Activated CD4-positive, CD25-positive, alpha-beta regulatory T cell treated with anti-CD3 and anti-CD28 coated beads, Interleukin-2, amount 50 U/mL, for 24 hours (primary cell): ENCODE data around the gene PRKAG3.

Source experiments
- ATAC-seq, 2 donors: fragments of 150-1000 bp; cut with Tn5 transposase; one replicate each; pipeline ENCODE4 v1.10.0; 2021; ENCODE audit warnings: mild to moderate bottlenecking in 1 of 2, moderate library complexity in 1 of 2

Gene PRKAG3

DNA sequence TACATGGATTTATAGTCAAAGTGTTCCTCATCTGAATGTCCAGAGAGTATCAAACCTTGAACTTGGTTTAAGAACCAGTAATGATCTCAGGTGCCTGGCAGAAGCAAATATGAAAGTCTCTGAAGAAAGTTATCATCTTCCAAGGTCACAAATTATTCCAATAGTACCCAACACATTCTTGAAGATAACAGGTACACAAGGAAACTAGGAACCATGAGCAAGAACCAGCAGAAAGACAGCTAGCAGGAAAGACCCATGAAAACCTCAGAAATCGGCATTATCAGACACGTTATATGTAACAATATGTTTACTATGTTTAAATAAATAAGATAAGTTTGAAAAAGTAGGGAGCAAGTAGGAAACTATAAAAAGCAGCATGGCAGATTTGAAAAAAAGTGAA is 5.9 kb upstream of the PRKAG3 start:
- ATAC-seq = no peak

DNA sequence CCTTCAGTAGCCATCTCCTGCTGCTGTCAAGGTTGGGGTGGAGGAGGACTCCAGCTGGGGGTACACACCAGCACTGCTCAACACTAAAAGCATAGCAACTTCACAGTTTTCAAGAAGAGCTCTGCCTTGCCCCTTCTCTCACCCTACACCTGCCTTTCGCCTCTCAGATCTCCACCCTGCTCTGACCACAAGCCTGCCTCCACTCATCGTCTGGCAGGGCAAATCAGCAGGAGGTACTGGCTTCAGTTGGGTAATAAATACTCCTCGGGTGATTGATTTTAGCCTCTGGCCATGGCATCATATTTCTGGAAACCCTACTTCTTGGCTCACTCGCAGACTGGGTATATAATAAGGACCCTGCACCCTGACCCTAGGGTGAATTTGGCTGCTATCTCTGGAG is 3.1 kb upstream of the PRKAG3 start:
- ATAC-seq = no peak

DNA sequence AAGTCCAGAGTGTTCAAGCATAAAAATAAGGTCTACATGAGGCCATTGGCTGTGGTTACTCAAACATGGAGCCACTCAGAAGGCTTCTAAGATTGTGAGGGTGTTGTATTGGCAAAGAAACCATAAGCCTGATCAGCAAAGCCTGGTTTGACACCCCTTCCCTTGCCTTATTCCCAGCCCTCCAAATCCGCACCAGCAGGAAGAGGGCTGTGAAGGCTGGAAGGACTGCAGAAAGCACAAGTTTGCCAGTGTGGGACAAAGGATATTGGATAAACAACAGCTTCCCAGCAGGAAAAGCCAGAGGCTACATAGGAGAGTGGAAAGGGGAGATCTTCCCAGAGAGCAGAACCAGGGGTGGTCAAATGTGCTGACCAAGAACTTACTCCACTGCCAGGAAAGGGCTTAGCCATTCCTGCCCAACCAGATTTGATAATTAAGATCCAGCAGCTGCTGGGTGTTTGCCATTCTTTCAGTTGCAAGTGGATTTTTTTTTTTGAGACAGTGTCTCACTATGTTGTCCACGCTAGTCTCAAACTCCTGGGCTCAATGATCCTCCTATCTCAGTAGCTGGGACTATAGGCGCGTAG is 1.5 kb upstream of the PRKAG3 start:
- no peak for ATAC-seq

DNA sequence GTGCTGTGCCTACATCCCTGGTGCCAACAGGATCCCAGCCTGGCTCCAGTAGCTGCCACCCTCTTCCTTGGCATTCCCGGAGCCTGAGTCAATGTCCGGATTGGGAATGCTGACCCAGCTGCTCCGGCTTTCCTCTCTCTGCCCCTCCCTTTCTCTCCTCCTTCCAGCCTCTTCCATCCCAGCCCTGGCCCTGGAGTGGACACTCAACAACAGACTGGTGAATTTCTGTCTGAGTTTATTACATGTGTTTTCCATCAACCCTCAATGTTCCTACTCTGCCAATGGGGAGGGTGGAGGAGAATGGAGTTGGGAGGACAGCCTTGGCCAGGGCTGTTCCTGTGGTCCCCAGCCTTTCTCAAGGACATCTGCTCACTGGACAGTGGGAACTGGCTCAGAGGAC is 917 bp upstream of the PRKAG3 start:
- ATAC-seq = no peak

DNA sequence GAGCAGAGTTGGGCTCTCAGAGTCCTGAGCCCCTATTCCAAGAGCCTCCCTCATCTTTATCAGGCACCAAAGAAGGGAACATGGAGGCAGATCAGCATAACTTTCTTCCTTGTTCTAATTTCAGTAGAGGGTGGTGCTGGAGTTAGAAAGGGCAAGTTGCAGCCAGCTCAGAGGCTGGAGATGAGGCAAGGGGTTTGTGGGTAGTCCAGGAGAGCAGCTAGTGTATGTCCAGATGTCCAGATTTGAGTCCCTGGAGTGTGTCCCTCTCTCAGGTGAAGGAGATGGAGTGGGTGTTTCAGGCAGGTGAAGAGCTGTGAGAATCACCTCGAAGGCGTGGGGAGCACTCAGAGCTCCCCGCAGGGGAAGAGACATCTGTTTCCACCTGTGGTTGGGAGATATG is 478 bp upstream of the PRKAG3 start:
- ATAC-seq = no peak

DNA sequence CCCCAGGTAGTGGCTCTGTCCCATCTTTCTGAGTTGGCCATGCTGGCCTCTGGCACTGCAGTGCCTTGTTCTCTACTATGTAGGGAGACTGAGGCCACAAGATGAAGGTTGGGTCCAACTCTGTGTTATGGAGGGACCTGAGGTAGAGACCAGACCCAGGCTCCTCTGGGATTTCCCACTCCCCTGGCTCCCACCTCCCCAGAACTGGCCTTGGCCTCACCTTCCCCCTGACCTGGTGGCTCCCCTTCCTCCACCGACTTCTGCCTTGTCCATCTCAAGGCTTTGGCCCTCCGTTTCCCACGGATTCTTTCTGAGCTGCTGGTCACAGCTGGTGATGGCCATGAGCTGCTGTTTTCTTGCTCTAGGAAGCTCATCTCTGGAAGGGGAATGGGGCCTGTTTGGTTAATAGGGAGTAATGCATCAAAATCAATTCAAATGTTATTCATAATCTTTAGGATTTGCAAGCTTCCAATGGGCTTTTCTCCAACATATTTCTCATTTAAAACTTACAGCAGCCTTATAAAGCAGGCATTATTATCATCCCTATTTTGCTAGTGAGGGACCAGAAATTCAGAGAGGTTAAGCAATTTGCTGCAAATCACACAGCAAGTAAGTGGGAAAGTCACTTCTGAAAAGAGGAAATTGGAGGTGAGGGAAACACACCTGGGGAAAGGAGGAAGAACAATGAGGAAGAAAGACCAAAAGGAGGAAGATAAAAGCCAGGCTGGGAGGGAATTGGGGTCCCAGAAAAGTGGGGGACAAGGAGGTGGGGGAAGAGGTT is 887 bp downstream of the PRKAG3 start:
- ATAC-seq = no peak

DNA sequence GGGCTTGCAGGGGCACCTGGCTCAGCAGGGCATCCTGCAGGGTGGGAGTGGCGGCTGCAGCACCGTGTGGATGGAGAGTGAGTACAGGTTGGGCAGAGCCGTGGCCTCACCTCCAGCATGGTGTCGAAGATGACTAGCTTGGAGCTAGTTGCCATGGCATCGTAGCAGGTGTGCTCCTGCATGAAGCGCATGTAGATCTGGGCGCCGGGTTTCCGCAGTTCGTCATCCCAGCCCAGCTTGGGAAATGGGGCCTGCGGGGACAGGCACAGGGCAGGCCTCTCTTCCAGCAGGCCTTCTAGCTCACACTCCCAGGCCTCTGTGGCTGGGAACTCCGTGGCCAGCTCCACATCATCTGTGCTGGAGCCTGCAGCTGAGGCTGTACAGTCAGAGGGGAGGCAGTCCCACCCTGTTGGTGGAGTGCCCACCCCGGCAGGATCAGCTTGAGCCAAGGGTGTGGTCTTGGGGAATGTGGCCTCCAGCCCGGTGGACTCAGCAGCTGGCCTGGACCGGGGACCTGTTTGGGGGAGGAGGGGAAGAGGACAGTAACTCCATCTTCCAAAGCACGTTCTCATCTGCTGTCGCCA is 1.6 kb downstream of the PRKAG3 start:
- ATAC-seq = no peak

DNA sequence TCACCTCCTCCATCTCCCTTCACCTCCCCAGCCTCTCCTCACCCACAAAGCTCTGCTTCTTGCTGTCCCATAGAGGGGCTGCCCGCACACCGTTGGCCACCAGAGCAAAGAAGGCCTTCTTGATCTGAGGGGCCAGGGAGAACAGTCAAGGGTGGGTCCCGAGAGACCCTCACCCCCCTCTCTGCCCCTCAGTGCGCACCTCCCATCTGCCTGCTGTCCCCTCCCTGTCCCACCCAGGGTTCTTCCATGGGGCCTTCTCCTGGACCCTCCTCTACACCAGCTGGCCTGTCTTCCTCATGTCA is 3.2 kb downstream of the PRKAG3 start:
- ATAC-seq = no peak

DNA sequence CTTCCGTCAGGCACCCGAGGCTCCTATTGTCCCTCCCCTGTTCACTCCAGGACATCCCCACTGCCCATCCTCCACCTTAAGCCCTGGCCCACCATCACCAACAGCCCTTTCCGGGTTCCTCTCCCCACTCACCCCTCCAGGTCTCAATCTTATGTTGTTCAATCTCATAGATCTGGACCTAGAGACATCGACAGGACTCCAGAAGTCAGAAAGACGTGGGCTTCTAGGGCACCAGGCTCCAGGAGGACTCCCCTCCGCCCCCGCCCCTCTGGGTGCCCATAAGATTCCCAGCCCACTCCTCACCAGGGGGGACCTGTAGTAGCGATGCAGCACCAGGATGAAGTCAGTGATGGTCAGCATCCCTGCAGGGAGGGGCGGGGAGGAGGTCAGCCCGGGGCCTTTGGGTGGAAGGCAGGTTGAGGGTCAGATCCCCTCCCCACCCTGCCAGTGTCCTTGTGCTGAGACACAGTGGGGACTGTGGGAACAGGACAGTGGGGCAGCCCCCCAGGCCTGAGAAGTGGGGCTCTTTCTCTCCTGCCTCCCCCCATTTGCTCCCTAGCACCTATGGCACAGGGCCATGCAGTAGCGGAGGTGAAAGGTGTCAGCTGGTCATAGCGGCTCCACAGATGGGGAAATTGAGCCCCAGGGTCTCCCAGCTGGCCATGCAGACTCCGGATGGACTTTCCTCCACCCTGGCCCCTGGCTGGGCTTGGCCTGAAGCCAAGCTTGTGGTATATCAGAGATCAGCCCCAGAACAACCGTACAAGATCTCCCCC is 3.7 kb downstream of the PRKAG3 start:
- ATAC-seq = no peak

DNA sequence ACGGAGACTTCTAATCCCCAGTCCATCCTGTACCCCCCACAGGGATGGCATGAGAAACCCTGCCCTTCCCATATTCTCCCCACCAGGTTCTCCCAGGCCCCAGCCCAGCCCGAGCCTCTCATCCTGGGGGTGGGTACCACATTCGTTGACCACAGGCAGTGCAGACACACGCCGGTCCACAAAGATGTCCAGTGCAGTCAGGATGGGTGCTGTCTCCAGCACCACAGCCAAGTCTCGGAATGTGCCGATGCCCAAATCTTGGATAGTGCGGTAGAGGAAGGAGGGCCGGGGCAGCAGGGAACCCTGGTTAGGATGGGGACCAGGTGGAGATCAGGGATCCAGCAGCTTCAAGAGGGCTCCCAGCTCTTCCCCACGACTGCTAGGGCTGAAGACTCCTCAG is 4.8 kb downstream of the PRKAG3 start:
- no peak for ATAC-seq

DNA sequence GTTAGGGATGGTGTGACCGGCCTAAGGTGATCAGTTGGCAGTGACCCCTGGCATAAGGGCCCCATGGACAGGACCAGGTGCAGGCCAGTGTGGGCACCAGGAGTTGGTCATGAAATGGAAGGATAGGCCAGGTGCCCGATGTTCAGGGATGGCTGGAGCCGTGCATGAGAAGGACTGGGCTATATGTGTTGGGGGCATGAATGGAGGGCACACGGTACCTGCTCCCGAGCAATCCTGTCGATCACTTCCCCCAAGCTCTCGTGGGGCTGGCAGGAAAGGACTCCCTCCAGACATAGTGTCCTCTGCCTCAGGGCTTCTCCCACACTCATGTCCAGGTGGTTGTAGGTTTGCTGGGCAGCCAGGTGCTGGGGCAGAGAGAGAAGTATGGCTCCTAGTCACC is 7.6 kb downstream of the PRKAG3 start:
- ATAC-seq = peak in 1 of 2 donors; percentile 10

DNA sequence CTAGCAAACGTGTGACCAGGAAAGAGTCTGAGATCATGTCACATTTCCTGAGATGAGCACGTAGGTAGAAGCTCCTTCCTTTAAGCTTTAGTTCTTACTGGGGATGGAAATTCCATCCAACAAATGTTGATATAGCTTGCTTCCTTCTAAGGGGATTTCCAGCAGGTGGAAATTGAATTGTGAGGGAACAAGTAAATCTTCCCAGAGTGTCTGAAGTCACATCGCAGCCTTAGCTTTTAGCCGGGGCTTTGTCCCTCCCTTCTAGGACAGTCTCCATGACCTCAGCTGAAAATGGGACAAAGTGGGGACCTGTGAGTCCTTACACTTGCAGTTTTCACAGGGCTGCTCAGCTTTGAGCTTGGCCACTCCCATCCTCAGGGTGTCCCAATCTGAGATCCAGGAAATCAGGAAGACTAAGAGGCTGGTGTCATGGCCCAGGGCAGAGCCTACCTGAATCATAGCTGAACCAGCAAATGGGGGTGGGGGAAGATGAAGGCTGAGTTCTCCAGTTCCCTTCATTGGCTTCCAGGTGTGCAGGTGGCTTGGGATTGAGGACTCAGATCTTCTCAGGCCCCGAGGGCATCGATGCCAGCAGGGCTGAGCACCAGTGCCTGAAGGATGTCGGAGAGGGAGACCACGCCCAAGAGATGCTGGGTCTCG is 8.3 kb downstream of the PRKAG3 start:
- ATAC-seq = no peak

DNA sequence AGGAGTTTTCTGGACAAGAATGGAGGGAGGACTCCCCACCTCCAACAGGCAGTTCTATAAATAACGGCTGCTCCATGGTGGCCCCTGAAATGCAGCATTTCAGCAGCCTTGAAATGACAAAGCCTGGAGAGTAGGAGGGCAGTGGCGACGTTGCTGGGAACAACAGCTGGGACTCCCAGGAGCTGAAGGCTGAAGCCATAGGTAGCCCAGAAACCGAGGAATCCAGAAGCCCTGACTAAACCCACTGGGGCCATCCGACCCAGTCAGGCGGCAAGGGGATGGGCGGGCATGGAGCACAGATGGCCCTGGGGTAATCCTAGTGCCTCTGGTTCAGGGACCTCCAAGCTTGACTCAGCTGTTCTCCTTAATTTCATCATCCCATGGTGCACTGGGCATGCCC is 9.0 kb downstream of the PRKAG3 start:
- ATAC-seq = no peak

DNA sequence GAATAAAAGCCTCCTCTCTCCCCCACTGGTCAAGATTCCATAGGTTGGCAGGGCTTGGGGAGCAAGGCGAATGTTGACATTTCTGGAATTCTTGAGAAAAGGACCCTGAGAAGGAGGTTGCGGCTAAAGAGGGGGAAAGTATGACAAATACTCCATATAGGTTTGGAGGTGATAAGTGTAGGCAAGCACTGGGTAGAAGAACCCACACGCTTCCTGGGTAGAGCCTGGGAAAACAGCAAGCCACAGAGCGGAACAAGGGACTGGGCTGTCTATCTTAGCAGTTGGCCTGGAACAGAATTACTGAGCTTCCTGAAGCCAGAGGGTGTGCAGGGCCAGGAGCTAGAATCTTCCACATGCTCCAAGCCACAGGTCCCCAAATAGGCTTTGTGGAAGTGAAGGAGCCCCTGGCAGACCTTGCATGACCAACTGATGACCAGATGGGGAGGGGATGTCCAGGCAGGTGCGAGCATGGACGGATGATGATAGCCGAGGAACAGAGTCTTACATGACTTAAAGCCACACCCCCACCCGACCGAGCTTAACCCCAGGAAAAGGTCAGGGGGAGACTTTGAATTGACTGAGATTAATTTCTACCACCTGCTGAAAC is 9.9 kb downstream of the PRKAG3 start:
- ATAC-seq = no peak

DNA sequence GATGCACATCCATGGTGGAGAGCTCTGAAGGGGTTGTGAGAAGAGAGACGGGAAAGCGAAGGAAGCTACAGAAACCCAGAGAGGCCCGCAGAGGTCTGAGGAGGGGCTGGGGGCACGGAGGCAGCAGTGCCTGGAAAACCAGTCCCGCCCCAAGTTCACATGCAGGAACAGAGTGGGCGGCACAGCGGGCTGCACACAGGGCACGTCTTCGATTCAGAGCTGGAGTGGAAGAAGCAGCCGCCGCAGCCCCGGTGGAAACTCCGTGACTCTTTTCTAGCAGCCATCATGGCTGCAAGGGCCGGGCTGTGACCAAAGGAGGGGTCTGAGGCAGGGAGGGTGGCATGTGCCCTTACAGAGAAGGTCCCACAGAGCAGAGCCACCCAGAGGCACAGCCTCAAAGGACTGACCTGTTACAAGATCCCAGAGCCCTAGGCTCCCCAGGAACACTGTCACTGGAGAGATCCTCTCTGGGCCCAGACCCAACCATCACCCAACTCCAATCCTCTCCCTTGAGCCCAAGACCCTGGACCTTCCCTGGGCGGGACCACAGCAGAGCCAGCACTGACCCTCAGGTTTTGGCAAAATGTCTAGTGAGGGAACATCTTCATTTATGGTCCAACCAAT is 10.7 kb downstream of the PRKAG3 start:
- ATAC-seq = no peak

DNA sequence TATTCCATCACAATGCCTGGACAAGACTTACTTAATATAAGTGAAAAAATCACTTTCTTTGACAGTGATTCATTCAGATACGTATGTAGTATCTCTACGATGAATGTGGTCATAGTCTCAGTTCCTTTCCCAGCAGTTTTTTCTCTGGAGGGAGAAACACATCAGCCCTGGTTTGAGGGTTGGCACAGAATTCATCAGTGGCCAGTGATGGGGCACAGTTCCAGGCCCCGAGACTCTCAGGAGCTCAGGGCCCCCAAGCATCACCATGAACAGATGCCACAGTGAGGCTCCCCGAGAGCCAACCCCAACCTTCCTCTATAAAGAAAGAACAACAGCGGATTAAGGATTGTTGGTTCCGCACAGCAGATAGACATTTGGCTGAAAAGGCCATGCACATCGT is 12.5 kb downstream of the PRKAG3 start:
- ATAC-seq = no peak

DNA sequence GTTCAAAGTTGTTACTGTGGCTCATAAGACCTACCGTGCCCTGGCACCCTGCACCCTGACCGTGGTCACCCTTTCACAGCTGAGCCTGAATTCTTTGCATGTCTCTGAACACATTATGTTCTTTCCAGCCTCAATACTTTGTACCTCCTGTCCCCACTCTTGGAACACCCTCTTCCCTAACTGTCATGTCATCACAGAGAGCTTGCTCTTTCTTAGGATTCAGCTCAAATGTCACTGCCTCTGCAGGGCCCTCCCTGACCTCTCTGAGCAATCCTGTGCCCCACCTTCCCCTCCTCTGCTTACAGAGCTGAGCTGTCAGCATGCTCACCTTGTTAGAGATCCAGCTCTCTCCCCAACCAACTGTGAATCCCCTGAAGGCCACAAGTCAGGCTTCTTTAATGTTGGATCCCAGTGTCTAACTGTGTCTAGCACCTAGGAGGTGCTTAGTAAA is 15.0 kb downstream of the PRKAG3 start:
- no peak for ATAC-seq

DNA sequence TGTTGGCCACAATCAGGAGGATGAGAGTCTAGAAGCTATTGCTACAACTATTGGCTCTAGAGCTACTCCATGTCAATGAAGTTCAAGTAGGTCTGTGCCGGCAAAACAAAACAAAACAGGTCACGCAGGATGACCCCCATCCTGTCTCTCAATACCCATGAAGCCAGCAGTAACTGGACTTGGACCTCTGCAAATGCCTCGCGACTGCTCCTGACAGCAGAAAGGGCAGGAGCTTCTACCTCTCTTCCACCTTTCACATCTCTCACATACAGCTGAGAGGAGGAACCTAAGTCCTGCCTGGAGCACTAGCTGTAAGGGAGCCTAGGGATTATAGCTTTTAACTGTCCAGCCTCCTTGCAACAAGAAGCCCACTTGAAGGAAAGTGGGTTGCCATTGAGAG is 16.0 kb downstream of the PRKAG3 start:
- no peak for ATAC-seq

DNA sequence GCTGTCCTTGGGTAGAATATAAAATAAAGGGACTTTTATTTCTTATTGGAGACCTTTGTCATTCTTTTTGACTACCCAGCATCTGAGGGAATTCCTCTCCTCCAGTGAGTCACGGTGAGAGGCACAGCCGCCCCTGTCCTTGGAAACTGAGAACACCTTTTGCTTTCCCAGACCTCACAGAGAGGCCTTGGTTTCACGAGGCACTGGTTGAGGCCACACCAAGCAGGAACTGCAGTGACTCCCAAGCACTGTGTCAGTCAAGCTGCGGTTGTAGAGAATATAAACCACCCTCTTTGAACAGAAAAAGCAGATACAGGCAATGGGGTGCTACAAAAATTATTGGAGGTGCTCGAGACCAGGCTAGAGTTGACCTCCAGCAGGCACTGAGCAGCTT is 16.4 kb downstream of the PRKAG3 start:
- no peak for ATAC-seq

DNA sequence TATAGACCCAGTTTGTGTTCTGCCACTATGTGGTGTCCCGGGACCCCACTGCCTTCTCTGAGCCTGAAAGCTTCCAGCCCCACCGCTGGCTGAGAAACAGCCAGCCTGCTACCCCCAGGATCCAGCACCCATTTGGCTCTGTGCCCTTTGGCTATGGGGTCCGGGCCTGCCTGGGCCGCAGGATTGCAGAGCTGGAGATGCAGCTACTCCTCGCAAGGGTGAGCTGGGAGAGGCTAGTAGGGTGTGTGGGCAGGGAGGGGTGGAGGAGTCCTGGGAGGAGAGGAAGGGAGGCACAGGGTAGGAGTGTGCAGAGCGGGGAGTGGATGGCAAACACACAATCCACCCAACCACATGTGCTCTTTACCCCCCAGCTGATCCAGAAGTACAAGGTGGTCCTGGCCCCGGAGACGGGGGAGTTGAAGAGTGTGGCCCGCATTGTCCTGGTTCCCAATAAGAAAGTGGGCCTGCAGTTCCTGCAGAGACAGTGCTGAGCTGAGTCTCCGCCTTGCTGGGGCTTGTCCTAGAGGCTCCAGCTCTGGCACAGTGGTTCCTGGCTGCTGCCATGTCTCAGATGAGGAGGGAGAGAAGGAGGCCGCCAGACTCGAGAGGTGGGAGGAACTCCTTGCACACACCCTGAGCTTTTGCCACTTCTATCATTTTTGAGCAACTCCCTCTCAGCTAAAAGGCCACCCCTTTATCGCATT is 16.9 kb downstream of the PRKAG3 start:
- ATAC-seq = no peak

DNA sequence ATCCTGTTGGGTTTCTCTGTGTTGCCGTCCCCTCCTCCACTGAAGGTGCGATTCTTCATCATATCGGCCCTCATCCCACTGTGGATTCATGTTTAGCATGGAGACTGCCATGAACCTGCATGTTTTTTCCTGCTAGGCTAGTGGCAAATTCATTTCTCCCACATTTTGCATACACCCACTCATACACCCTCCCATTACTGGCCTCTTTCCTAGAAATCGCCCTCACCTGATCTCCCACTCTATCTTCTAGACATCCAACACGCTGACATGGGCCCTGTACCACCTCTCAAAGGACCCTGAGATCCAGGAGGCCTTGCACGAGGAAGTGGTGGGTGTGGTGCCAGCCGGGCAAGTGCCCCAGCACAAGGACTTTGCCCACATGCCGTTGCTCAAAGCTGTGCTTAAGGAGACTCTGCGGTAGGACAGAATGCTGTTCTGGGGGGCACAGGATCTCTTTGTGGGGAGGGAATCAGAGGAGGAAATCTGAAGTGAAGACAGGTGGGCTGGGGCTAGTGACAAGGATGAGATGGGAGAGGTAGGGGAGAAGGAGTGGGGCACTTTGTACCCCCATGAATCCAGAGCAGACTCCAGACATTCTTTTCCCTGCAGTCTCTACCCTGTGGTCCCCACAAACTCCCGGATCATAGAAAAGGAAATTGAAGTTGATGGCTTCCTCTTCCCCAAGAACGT is 17.7 kb downstream of the PRKAG3 start:
- ATAC-seq = no peak
